ENCODE measurements around the gene AMIGO2.

Gene AMIGO2

GRCh38 chr12:47033789-47034555, 45.8 kb downstream of the AMIGO2 start:
- no peak for DNase-seq (ENCODE audit: low spot score)

GRCh38 chr12:47033081-47033480, 46.7 kb downstream of the AMIGO2 start:
- no peak for DNase-seq (ENCODE audit: low spot score)

GRCh38 chr12:47032644-47033043, 47.1 kb downstream of the AMIGO2 start:
- DNase-seq (ENCODE audit: low spot score): no peak

GRCh38 chr12:47029903-47030302, 49.9 kb downstream of the AMIGO2 start:
- DNase-seq (ENCODE audit: low spot score): no peak

GRCh38 chr12:47028981-47029708, 50.6 kb downstream of the AMIGO2 start:
- no peak for DNase-seq (ENCODE audit: low spot score)

GRCh38 chr12:47028186-47028585, 51.6 kb downstream of the AMIGO2 start:
- no peak for DNase-seq (ENCODE audit: low spot score)

Measured in HuH-7.5 (cell line).